ENCODE measurements around the gene WNT10A. TPM values are rescaled to one million over a fixed set of nuclear protein-coding genes. Genes with fewer than 3 reads are reported as not detected.

Gene WNT10A
- total RNA-seq (2021; ENCODE audit: unreplicated experiment) (1.5 TPM), Bru-seq, nascent RNA (percentile 34 among the genes with signal in this experiment), BruChase-seq, experiment 1, labeled RNA remaining after a 6-hour chase (percentile 14 among the genes with signal in this experiment), BruChase-seq, experiment 2, labeled RNA remaining after a 2-hour chase (percentile 21 among the genes with signal in this experiment)
- 0.66 and 1.0 TPM in 2 replicates for polyA plus RNA-seq (2012)
- long read RNA-seq, partial matches to known transcripts = 0 of 3 reads
- long read RNA-seq, other reads (novel, unspliced or antisense) = 1 of 3 reads

GRCh38 chr2:218880102-218880858 lies at the start of gene WNT10A:
Gene WNT10A (plus strand): TSS chr2:218880852. CDS start chr2:218880996, 144 bp downstream.
- H3K9me2 ChIP-seq (ENCODE audit: insufficient read depth) = no peaks in the 10 kb centered on the region
- H4K20me1 ChIP-seq (ENCODE audit: insufficient read depth) = no peaks in the 10 kb centered on the region
- H2AFZ ChIP-seq (ENCODE audit: low read depth, low read length, poor library complexity, severe bottlenecking) = peak within 1 kb of the TSS; percentile 26
- H3K79me2 ChIP-seq (ENCODE audit: insufficient read depth, low read length) = no peaks in the 10 kb centered on the region
- H3K27me3 ChIP-seq (ENCODE audit: insufficient read depth, low read length) = no peaks in the 10 kb centered on the region
- no peak within 1 kb of the TSS; the same call in 1 of the 2 replicates for H3K27ac ChIP-seq (ENCODE audit: low read depth, low read length)
- H3K4me2 ChIP-seq (ENCODE audit: low read length) = peak within 1 kb of the TSS; percentile 79
- no TSS peak for BruUV-seq (replicated peaks)
- ChIA-PET CTCF (interaction anchor here (15.1 kb wide), 1 partner anchor 15 kb away, joined by 278 read pairs; no protein-coding TSS in a partner anchor), POLR2A (no interaction called here), RAD21 (ENCODE audit: low non-redundant PET in 1 of 2, low total read pairs in 2 of 2, uncharacterized antibody in 2 of 2, unreplicated experiment in 2 of 2) (interaction anchor here in 1 of 2 experiments (1.0 kb wide), 1 partner anchor 16 kb away, joined by 3 read pairs; no protein-coding TSS in a partner anchor)
- H3K4me3 ChIP-seq (replicated peaks in 1 of 2; ENCODE audit: low read depth in 1 of 2, low read length in 2 of 2) = peak within 1 kb of the TSS; percentile 28 to 47
- ATAC-seq (peak; percentile 39), DNase-seq (ENCODE audit: low read depth, low spot score) (no peak)
- H3K9ac ChIP-seq (ENCODE audit: low read length) = peak within 1 kb of the TSS; percentile 35; the same call in 1 of the 2 replicates
- H3K36me3 ChIP-seq (ENCODE audit: control insufficient read depth in 1 of 2, insufficient read depth in 2 of 2, low read length in 2 of 2) = no peaks in the 10 kb centered on the region
- peaks cover 19 to 35% of the 10 kb centered on the region in 2 experiments for H3K4me1 ChIP-seq (ENCODE audit: control insufficient read depth in 1 of 2, insufficient read depth in 2 of 2, low read length in 2 of 2)
- no peaks in the 10 kb centered on the region for H3K9me3 ChIP-seq (ENCODE audit: control insufficient read depth in 1 of 2, insufficient read depth in 1 of 2, low read depth in 1 of 2, low read length in 2 of 2)
- TF ChIP-seq CTCF (IDR thresholded peaks at IDR 0.05 in 2 of 3, conservative IDR thresholded peaks at IDR 0.05 in 1 of 3; ENCODE audit: borderline replicate concordance in 1 of 3, insufficient read depth in 1 of 3, low read depth in 2 of 3, low read length in 2 of 3) = no peak
- TF ChIP-seq SIN3A (IDR thresholded peaks at IDR 0.05; ENCODE audit: low read depth) = no peak
- TF ChIP-seq EZH2phosphoT487 (IDR thresholded peaks at IDR 0.05; ENCODE audit: borderline replicate concordance) = no peak
- no peak for TF ChIP-seq ATF3 (IDR thresholded peaks at IDR 0.05)
- no peak for TF ChIP-seq POLR2A (IDR thresholded peaks at IDR 0.05; ENCODE audit: borderline replicate concordance, extremely low read depth, insufficient read depth, insufficient read length)
- no peak for TF ChIP-seq CEBPB (IDR thresholded peaks at IDR 0.05; ENCODE audit: low read depth)
- TF ChIP-seq ELF1 (IDR thresholded peaks at IDR 0.05; ENCODE audit: borderline replicate concordance, low read depth) = no peak
- TF ChIP-seq RAD21 (IDR thresholded peaks at IDR 0.05; ENCODE audit: low read depth) = no peak
- TF ChIP-seq EGR1 (IDR thresholded peaks at IDR 0.05; ENCODE audit: low read depth) = no peak
- TF ChIP-seq ZNF274 (IDR thresholded peaks at IDR 0.05; ENCODE audit: low read depth, low read length) = no peak
- no peak for TF ChIP-seq YY1 (IDR thresholded peaks at IDR 0.05; ENCODE audit: extremely low read depth, insufficient replicate concordance, low read depth, low read length)
- TF ChIP-seq CBX3 (IDR thresholded peaks at IDR 0.05; ENCODE audit: low read depth) = no peak
- TF ChIP-seq FOSL1 (IDR thresholded peaks at IDR 0.05; ENCODE audit: low read depth) = no peak
- TF ChIP-seq SRF (IDR thresholded peaks at IDR 0.05; ENCODE audit: low read depth) = no peak
- intact Hi-C loops (cut with micrococcal nuclease) = no loop called here
